H1 (cell line): ENCODE measurements around the gene DGKH. TPM values are rescaled to one million over a fixed set of nuclear protein-coding genes. Genes with fewer than 3 reads are reported as not detected.

Source experiments
- ASH2L ChIP-seq: fragments of 200-600, 300-600 bp; sonication (generic); IDR thresholded peaks from one replicate; pipeline ENCODE4 v1.7.1; 2017; ENCODE audit warnings: low read length
- CBX8 ChIP-seq: fragments of 300-800, 300-1000 bp; sonication (generic); IDR thresholded peaks from 2 replicates; pipeline ENCODE4 v1.7.1; 2016; ENCODE audit warnings: low read depth, low read length, borderline replicate concordance
- CTBP2 ChIP-seq: IDR thresholded peaks from 2 replicates; pipeline ENCODE4 v1.7.0; 2011; ENCODE audit warnings: borderline replicate concordance, mild to moderate bottlenecking, moderate library complexity, mixed read lengths, low read length; ENCODE audit not compliant: insufficient read depth, insufficient read length
- GABPA ChIP-seq: IDR thresholded peaks from 2 replicates; pipeline ENCODE4 v1.6.1; 2011; ENCODE audit warnings: mild to moderate bottlenecking, low read length, moderate library complexity, borderline replicate concordance; ENCODE audit not compliant: insufficient read depth
- HDAC2 ChIP-seq, 2 experiments: fragments of 300-600 bp in 1 of 2; sonication (generic) in 1 of 2; IDR thresholded peaks; 2 replicates each; pipeline ENCODE4 v1.6.1; 2011 to 2012; ENCODE audit warnings: low read depth in 2 of 2, low read length in 2 of 2, mild to moderate bottlenecking in 2 of 2, moderate library complexity in 2 of 2, borderline replicate concordance in 1 of 2, inconsistent platforms in 1 of 2
- NANOG ChIP-seq: IDR thresholded peaks from 2 replicates; pipeline ENCODE4 v1.6.1; 2011; ENCODE audit warnings: low read length, low read depth, mild to moderate bottlenecking, inconsistent platforms; ENCODE audit not compliant: insufficient read depth, poor library complexity, severe bottlenecking
- POU5F1 ChIP-seq: IDR thresholded peaks from 2 replicates; pipeline ENCODE4 v1.6.1; 2011; ENCODE audit warnings: low read depth, mild to moderate bottlenecking, low read length, moderate library complexity
- RFX5 ChIP-seq: IDR thresholded peaks from 2 replicates; pipeline ENCODE4 v1.6.1; 2011; ENCODE audit warnings: low read depth, low read length, improper control_type of control experiment, borderline replicate concordance
- RNF2 ChIP-seq: fragments of 200-900, 300-1000 bp; sonication (generic); IDR thresholded peaks from 2 replicates; pipeline ENCODE4 v1.7.1; 2016; ENCODE audit warnings: borderline replicate concordance, low read depth, mild to moderate bottlenecking, antibody characterized with exemption, low read length; ENCODE audit not compliant: poor library complexity, severe bottlenecking; ENCODE audit errors: missing control alignments
- SAP30 ChIP-seq: fragments of 300-600 bp; sonication (generic); IDR thresholded peaks from 2 replicates; pipeline ENCODE4 v1.7.1; 2012; ENCODE audit warnings: low read length, moderate library complexity, mild to moderate bottlenecking, inconsistent platforms; ENCODE audit not compliant: insufficient read depth, insufficient replicate concordance
- SUZ12 ChIP-seq: fragments of 200-600 bp; sonication (generic); IDR thresholded peaks from 2 replicates; pipeline ENCODE4 v1.6.1; 2012; ENCODE audit warnings: mild to moderate bottlenecking, inconsistent platforms, low read length, moderate library complexity, mixed read lengths
- TEAD4 ChIP-seq: IDR thresholded peaks from 2 replicates; pipeline ENCODE4 v1.6.1; 2012; ENCODE audit warnings: low read depth, low read length, inconsistent platforms, mixed read lengths
- YY1 ChIP-seq: IDR thresholded peaks from 2 replicates; pipeline ENCODE4 v1.6.1; 2011; ENCODE audit warnings: low read depth, mild to moderate bottlenecking, low read length
- polyA plus RNA-seq, 7 experiments: library from polyadenylated mRNA; depleted of rRNA in 3 of 7; stranded (reverse) in 5 of 7; unstranded in 2 of 7; fragments of >200 nt in 5 of 7; fragments of 200-250 nt in 2 of 7; gene quantifications; 1 replicate in 5 of 7; 2 replicates in 1 of 7; 4 replicates in 1 of 7; pipeline versions ENCODE4 v1.2.1 to v1.2.3, GENCODE V29; 2011 to 2013; ENCODE audit warnings: missing spikeins in 2 of 7, mixed read lengths in 2 of 7
- total RNA-seq: library from RNA; stranded (reverse); fragmentation: NEBNext Ultra II Directional; extraction: Animal tissue kit (Norgen Biotek cat#: 25700); gene quantifications from 2 replicates; pipeline ENCODE4 v1.2.1, GENCODE V29; 2021
- TF ChIP-seq, protein P1 (sequence below), 3 experiments: IDR thresholded peaks; 1 replicate in 2 of 3; 2 replicates in 1 of 3; pipeline versions ENCODE4 v1.5.1 to v1.6.1; 2011; ENCODE audit warnings: low read length in 3 of 3, mild to moderate bottlenecking in 3 of 3, inconsistent platforms in 2 of 3, low read depth in 1 of 3, moderate library complexity in 1 of 3; ENCODE audit not compliant: insufficient read depth in 1 of 3; ENCODE audit errors: control extremely low read depth in 1 of 3
- TF ChIP-seq, protein P2 (sequence below): IDR thresholded peaks from 2 replicates; pipeline ENCODE4 v1.6.1; 2012; ENCODE audit warnings: inconsistent platforms
- TF ChIP-seq, protein P3 (sequence below): IDR thresholded peaks from 2 replicates; pipeline ENCODE4 v1.6.1; 2011; ENCODE audit warnings: low read length, improper control_type of control experiment

The DGKH gene
- total and polyA plus RNA-seq, 2 of the 8 experiments (the other 6 are each of a cell fraction or from before 2014, with no cell fraction given), result 2.1 to 7.9 TPM

DNA sequence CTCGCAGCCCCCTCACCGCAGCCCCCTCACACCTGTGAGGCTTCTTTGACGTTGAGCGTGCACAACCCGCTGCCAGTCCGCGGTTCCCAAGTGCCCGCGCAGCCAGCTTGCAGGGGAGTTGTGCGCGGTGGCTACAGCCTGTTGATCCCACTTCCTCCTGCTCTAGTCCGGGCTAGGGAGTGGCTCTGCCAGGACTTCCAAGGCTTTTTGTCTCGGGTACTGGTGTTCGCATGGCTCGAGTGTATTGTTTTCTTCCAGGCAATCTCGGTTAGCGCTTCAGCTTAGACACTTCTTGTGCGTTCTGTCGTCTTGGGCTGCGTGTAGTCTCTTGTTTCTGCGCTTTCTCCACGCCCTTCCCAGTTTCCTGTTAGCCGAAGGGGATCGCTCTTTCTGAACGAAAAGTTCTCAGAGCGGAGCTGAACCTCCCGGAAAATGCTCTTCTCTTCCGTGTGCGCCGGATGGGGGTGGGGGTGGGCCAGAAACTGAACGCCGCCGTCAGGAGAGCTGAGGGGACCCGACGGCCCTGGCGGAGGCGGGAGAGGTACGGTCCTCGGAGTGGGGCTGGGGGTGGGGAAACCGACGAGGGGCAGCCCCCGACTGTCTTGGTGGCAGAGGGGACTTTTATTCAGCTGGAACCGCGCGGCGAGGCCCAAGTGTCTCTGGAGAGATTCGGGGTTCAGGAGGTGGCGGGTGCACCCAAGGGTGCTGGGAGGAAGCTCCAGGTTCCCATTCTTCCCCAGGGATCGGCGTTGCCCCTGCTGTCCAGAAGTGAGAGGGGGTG is 697 bp upstream of the DGKH start (continued):
- TF ChIP-seq RNF2, result peak; percentile 45
- no peak for TF ChIP-seq NANOG
- no peak for TF ChIP-seq RFX5
- TF ChIP-seq, protein P1, sequence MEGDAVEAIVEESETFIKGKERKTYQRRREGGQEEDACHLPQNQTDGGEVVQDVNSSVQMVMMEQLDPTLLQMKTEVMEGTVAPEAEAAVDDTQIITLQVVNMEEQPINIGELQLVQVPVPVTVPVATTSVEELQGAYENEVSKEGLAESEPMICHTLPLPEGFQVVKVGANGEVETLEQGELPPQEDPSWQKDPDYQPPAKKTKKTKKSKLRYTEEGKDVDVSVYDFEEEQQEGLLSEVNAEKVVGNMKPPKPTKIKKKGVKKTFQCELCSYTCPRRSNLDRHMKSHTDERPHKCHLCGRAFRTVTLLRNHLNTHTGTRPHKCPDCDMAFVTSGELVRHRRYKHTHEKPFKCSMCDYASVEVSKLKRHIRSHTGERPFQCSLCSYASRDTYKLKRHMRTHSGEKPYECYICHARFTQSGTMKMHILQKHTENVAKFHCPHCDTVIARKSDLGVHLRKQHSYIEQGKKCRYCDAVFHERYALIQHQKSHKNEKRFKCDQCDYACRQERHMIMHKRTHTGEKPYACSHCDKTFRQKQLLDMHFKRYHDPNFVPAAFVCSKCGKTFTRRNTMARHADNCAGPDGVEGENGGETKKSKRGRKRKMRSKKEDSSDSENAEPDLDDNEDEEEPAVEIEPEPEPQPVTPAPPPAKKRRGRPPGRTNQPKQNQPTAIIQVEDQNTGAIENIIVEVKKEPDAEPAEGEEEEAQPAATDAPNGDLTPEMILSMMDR (IDR thresholded peaks at IDR 0.05; ENCODE audit: control extremely low read depth in 1 of 3, insufficient read depth in 1 of 3, low read depth in 1 of 3, low read length in 3 of 3), result no peak
- peak; percentile 38 for TF ChIP-seq CTBP2
- TF ChIP-seq SUZ12, result peak; percentile 54; the same call in 1 of the 2 replicates
- no peak for TF ChIP-seq POU5F1
- TF ChIP-seq CBX8, result no peak
- no peak for TF ChIP-seq GABPA
- TF ChIP-seq, protein P2, sequence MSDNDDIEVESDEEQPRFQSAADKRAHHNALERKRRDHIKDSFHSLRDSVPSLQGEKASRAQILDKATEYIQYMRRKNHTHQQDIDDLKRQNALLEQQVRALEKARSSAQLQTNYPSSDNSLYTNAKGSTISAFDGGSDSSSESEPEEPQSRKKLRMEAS, result peak; percentile 33; the same call in 1 of the 2 replicates
- TF ChIP-seq HDAC2 (IDR thresholded peaks at IDR 0.05; ENCODE audit: borderline replicate concordance in 1 of 2, low read depth in 2 of 2, low read length in 2 of 2), result no peak
- TF ChIP-seq ASH2L, result peak; percentile 41
- TF ChIP-seq, protein P3, sequence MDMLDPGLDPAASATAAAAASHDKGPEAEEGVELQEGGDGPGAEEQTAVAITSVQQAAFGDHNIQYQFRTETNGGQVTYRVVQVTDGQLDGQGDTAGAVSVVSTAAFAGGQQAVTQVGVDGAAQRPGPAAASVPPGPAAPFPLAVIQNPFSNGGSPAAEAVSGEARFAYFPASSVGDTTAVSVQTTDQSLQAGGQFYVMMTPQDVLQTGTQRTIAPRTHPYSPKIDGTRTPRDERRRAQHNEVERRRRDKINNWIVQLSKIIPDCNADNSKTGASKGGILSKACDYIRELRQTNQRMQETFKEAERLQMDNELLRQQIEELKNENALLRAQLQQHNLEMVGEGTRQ, result no peak
- TF ChIP-seq TEAD4, result no peak
- peak; percentile 17 for TF ChIP-seq SAP30
- no peak for TF ChIP-seq YY1
